Measurements from ENCODE around the gene OLA1.

The OLA1 gene

DNA sequence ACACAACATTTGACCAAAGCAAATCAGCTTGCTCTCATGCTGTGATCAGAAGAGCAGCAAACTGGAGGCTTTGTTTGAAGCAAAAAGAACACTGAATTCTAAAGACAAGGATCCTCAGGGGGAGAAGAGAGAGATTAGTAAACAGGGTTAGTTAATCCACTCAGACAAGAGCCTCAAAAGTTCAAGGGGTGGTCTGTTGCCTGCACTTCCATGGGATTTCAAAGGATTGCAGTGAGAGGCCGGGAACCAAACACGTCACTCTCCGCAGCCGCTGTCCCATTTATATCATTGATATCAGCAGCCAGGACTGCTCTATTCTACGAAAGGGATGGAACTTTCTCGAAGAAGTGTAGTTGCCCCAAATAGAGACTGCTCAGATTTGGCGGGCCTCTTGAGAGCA lies 185.4 kb downstream of the OLA1 start:
- no peak for TF ChIP-seq CTCF (conservative IDR thresholded peaks at IDR 0.05; ENCODE audit: low read depth, low read length)
- DNase-seq (ENCODE audit: low read depth): no peak
- H3K4me3 ChIP-seq (ENCODE audit: low read length): no peak overlapping the region

DNA sequence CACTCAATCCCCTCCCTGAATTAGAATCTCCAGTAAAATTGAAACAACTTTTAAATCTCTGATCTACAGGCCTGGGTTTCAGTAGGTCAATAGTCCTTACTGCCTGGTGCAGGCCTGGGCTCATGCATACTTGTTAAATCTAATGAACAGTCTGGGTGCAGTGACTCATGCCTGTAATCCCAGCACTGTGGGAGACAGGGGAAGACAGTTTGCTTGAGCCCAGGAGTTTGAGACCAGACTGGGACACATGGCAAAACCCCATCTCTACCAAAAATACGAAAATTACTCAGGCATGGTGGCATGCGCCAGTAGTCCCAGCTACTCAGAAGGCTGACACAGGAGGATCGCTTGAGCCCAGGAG lies 188.5 kb downstream of the OLA1 start:
- H3K4me3 ChIP-seq (ENCODE audit: low read length): no peak overlapping the region
- DNase-seq (ENCODE audit: low read depth): no peak
- TF ChIP-seq CTCF (conservative IDR thresholded peaks at IDR 0.05; ENCODE audit: low read depth, low read length): no peak

DNA sequence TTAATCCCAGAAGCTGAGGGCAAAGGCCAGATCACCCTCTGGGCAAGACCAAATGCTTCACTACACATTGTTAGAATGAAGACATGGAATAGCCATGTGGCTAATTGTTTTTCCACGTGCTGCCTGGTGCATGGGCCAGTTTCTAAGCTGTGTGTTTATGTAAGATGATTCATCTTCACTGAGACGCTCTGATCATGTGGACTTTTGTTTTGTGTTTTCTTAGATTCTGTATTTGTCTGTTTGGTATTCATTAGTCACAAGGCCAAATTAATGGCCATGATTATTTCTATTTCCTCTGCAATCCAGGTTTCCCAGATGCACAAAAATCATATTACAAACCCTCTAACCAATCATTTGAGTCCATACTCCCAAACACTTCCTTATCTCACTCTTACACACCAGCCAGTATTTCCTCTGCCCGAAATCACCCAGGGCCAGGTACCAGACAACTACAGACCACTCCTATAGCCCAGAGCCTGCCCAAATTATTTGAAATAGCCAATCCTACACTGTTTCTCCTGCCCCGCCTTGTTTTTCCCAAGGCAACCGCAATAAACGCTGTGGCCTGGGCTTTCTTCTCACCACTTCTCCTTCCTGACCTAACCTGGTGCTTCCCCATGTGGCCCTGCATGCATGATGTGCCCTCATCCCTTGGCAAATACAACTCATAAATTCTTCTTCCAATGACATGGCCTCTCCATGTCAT lies 189.0 kb downstream of the OLA1 start:
- H3K4me3 ChIP-seq (ENCODE audit: low read length): no peak overlapping the region

GRCh38 chr2:174058456-174058855 lies 189.9 kb downstream of the OLA1 start:
- H3K4me3 ChIP-seq (ENCODE audit: low read length): no peak overlapping the region
- DNase-seq (ENCODE audit: low read depth): no peak
- no peak for TF ChIP-seq CTCF (conservative IDR thresholded peaks at IDR 0.05; ENCODE audit: low read depth, low read length)

More for the DNA sequence above, 189.0 kb downstream of the OLA1 start:
- no peak for DNase-seq (ENCODE audit: low read depth)
- no peak for TF ChIP-seq CTCF (conservative IDR thresholded peaks at IDR 0.05; ENCODE audit: low read depth, low read length)

DNA sequence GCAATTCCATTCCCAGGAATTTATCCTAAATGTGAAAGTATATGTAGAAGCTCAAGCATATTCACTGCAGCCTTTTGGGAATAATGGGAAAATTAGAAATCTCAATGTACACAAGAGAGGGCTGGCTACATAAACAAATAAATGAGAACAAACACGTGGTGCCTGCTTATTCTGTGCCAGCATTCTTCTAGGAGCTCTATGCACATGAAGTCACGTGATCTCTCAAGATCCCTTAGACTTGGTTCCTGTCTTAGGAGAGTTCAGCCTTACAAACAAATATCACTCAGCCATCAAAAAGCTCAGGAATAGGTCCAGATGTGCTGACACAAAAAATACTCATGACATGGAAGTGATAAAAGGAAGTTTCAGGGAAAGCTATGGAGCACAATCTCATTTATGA lies 190.3 kb downstream of the OLA1 start:
- H3K4me3 ChIP-seq (ENCODE audit: low read length): no peak overlapping the region
- no peak for DNase-seq (ENCODE audit: low read depth)
- TF ChIP-seq CTCF (conservative IDR thresholded peaks at IDR 0.05; ENCODE audit: low read depth, low read length): no peak

GRCh38 chr2:174054926-174055325 lies 193.4 kb downstream of the OLA1 start:
- TF ChIP-seq CTCF (conservative IDR thresholded peaks at IDR 0.05; ENCODE audit: low read depth, low read length): no peak
- no peak for DNase-seq (ENCODE audit: low read depth)

DNA sequence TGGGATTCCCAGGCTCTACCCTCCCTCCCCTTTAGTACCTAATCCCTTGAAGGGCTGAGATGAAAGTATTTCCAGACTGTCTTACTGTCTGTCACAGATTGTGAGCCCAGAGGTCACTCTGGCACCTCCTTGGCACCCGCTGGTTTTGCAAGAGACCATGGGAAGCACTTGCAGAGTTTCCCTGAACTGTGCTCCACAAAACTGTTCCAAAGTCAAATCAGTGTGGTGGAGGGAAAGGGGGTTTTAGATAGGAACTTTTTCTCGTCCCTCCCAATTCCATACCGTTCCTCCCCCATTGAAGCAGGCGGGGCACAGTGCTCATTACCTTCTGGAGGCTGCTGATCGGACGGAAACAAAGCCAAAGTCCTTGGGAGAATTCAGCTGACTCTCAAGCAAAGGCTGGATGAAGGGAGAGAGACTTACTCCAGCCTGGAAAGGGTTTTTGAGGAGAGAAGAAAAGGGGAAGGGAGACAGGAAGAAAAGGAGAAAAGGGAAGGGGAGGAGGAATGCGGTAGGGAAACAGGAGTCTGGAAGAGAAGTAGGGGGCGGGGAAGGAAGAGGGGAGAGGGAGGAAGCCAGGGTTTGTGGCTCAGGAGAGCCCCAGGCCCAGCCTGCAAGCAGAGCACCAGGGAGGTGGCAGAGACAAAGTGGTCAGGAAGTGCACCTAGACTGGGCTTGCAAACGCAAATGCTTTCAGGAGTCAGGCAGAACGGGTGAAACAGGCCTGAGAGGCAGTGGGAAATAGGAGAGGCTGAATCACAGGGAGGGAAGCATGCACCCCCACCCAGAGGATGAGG lies 194.8 kb downstream of the OLA1 start:
- H3K4me3 ChIP-seq (ENCODE audit: low read length): no peak overlapping the region
- DNase-seq (ENCODE audit: low read depth): no peak
- no peak for TF ChIP-seq CTCF (conservative IDR thresholded peaks at IDR 0.05; ENCODE audit: low read depth, low read length)

More at GRCh38 chr2:174054926-174055325, 193.4 kb downstream of the OLA1 start:
- H3K4me3 ChIP-seq (ENCODE audit: low read length): no peak overlapping the region

Measured in retinal pigment epithelial cell (primary cell).